Stimulated activated CD4-positive, alpha-beta T cell treated with anti-CD3 and anti-CD28 coated beads, TNF-alpha, amount 100 ng/mL, for 1 hour (primary cell): ENCODE data around the gene JAKMIP1.

Experiments used
- DNase-seq, 3 donors: peaks; one replicate each; pipeline ENCODE4 v3.0.0-alpha.2; 2020; ENCODE audit warnings: low read depth in 3 of 3, low spot score in 1 of 3

The JAKMIP1 gene

DNA sequence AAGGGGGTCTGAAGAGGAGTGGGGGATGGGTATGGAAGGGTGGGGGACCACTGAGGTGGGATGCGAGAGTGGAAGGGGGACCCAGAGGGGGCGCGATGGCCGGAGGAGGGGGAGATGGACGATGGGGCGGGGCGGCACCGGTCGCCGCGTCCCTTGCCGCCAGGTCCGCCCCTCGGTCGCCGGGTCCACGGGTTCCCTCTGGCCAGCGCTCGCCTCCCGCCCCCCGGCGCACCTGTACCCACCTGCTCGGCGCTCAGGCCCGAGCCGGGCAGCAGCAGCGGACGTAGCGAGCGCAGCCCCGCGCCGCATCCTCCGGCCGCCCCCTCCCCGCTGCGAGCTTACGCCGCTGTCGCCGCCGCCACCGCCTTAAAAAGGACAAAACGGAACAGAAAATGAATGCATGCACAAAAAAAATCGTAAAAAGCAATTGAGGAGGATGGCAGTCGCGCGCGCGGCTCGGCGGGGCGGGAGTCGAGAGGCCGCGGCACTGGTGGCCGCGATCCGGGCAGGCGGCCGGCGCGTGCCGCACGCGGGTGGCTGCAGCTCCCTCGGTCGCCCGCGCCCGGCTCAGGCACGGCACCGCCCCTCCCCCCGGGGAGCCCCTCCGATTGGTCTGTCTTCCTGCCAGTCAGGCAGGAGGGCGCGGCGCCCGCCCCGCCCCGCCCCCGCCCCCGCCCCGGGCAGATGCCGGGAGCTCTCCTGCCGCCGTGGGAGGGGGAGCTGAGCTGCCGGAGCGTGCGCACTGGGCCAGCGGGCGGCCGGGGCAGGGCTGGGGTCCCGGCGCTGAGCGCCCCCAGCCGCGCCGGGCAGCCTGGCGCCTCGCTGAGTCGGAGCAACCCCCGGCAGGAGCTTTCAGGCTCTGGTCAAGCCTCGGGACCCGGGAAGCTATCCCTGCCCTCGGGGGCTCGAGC is at the start of gene JAKMIP1:
Gene JAKMIP1, minus strand, starts transcription at position 539 of the 911 bp plus-strand sequence. CDS start 87,699 bp downstream, outside the sequence.
- DNase-seq, result peak; percentile 65 to 79 (median 70)

DNA sequence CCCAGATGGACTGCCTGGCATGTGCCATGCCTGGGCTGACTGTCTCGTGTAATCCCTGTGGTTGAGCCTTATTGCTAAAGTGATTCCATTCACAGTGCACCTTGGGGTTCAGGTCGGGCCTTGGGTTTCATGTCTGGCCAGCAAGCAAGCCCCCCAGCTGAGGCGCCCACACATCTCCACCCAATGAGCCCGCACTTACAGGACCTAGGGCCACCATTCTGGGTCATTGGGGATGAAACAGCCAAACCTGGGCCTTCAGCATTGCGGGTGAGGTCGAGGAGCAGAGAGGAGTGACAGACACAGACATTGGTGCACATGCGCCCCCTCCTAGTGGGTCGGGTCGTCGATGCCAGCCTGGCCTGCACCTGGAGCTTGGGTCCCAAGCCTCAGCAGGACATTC is 48.0 kb upstream of the JAKMIP1 start:
- DNase-seq, result no peak

DNA sequence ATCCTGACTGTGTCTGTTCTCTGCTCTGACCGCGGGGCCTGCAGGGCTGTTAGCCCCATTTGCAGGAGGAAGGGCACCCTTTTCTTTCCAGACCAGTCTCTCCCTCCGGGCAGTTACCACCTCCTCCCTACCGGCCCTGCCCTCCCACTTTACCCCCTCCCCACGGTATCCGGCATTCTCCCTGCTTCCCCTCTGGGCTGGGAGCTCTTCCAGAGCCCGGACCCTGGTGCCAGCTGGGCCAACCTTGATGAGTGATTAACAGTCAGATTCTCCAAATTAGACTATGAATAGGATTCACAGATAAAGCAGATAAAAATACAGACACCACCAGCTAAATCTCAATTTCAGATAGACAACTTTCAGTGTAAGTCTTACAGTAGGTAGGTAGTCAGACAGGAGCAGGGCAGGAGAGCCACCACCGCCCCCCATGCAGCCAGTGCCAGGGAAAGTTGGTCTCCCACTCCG is 45.9 kb upstream of the JAKMIP1 start:
- DNase-seq, result no peak

DNA sequence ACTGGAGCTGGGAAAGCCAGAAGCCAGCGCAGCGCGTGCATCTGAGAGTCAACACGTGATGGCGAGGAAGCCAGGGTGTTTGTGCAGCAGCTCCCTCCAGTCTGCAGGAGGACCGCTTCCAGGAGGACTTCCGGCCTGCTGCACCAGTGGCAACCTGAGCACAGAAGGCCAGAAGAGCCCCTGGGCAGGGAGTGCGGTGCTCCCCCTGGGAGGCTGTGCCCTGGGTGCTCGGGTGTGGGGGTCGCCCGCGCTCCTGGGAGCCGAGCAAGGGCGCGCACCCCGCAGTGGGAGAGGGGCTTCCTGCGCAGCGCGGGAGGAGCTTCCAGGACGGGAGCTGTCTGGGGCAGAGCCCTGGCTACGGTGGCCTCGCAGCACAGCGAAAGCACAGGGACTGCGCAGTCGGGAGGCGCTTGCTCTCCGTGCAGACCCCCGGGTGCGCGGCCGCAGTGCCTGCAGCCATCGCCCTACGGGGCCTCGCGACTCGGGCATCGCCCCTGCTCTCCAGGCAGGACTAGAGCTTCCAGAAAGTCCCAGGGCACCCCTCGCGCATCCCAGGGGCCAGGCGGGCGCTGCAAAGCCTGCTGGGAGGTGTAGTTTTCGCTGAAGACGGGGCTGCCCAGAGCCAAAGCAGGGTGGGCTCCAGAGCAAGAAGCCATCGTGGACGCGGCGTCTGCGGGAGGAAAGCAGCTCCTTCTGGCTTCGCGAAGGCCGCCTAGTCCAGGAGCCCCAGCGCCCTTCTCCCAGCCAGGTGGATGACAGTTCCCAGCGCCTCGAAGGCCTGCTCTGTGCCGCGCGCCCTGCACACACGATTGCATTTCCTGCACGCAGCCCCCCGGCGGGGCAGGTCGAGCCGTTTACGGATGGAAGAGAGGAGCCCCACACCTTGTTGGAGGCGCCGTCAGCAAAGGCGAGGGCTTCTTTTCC is 45.2 kb upstream of the JAKMIP1 start:
- DNase-seq, result no peak

DNA sequence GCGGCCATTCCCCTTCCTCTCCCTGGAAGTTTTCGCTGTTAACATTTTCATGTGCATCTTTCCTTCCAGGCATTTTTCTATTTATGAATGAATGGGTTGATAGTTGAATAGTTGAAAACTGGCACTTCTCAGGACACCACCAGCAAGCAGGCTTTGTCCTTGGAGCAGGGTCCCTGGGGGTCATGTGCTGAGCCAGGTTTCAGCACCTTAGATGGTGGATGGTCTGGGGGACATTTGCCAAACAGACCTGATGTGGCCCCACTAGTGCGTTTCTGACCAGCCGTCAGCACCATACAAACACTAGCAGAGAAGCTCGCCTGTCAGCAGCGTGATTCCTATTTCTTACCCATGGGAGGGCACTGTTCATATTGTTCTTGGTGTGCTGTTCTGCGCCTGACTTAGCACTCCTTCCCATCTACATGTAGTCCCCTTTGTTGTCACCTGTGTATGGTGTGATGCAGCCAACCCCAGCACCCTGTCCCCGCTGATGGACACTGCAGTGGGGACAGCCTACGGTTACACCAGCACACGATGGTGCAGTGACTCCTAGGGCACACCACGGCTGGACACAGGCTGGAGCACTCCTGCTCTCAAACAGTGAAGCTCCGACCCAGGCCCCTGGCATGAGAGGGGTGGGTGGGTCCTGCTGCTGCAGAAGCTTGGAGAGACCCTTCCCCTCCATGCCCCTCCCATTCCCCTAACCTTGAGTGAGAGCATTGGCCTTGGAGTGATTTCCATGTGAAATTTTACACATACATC is 42.1 kb upstream of the JAKMIP1 start:
- DNase-seq, result no peak

DNA sequence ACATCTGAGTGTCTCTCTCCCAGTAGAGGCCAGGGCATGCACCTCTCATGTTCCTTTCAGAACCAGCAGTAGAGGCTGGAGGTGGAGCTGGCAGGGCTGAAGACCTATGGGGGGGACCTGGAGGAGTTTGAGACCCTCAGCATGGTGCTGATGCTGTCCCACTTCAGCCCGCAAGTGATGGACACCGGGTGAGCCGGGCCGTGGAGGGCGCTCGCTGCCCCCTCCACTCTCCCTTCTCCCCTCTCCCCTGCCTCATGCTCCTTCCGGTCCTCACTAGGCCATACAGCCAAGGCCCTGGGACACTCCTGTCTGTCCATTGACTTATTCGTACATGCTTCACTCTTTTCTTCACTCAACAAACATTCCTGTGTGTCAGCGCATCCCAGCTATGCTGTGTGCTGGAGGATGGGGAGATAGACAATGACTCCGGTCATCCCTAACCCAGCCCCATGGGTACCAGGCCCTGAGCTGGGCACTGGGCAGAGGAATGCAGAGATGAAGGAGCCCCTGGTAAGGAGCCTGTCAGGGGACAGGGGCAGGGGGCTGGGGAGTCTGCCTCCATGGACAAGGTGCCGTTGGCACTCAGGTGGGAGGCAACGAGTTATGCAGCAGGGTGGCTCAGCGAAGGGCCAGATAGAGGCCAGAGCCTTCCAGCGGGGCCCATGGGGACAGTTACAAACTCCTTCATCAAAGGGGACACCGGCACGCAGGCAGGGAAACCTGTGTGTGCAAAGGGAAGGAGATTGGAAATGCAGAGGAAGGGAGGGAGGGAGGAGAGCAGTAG is 40.9 kb upstream of the JAKMIP1 start:
- DNase-seq, result no peak

DNA sequence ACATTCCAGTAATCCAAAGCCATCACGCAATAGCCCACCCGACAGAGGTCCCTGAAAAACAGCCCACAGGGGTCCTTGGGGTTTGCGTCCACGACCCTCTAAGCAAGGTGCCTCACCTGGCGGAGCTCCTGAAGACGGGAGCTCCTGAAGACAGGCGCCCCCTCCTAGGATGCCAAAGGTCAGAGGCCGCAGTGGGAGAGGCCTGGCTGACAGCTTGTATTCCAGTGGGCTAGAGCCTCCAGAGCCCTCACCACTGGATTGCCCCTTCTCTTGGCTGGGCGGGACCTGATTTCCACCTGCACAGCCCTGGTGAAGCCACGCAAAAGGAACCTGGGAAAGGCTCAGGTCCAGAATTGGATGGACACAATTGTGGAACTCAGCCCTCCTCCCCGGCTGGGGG is 39.6 kb upstream of the JAKMIP1 start:
- no peak for DNase-seq

DNA sequence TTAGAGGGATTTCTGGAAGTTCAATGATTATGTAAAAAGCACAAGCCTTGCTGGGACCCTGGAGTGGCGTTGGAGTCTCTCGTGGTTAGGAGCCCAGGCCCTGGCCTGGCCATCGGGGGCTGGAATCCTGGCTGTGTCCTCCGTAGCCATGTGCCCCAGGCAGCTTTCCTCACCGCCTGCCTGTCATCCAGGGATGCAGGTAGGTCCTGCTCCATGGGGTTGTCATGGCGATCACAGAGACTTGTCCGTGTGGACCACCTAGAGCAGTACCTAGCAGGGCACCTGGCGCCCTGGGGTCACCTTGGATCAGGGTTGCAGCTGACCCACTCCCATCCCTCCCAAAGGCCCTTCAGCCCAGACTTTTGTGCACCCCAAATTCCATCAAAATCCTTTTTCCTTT is 39.1 kb upstream of the JAKMIP1 start:
- DNase-seq, result no peak

DNA sequence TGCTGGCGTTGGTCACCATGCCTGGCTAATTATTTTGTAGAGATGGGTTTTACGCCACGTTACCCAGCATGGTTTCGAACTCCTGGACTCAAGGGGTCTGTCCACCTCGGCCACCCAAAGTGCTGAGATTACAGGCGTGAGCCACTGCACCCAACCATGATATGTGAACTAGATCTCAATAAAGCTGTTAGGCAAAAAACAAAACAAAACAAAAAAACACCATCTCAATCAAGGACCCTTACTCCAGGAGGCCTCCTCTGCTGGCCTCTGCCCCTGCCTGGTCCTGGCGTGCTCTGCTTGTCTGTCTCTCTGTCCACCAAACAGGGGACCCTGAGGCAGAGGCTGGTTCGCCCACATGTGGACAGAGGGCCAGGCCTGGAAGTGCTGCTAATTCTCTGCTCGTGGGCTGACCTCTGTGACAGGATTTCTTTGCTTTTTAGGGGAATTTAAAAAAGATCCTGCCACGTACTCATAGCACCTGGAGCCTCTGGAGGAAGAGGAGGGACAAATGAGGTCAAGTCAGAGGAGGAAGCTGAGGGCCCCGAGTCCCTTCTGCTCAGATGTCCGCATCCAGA is 36.6 kb upstream of the JAKMIP1 start:
- no peak for DNase-seq

DNA sequence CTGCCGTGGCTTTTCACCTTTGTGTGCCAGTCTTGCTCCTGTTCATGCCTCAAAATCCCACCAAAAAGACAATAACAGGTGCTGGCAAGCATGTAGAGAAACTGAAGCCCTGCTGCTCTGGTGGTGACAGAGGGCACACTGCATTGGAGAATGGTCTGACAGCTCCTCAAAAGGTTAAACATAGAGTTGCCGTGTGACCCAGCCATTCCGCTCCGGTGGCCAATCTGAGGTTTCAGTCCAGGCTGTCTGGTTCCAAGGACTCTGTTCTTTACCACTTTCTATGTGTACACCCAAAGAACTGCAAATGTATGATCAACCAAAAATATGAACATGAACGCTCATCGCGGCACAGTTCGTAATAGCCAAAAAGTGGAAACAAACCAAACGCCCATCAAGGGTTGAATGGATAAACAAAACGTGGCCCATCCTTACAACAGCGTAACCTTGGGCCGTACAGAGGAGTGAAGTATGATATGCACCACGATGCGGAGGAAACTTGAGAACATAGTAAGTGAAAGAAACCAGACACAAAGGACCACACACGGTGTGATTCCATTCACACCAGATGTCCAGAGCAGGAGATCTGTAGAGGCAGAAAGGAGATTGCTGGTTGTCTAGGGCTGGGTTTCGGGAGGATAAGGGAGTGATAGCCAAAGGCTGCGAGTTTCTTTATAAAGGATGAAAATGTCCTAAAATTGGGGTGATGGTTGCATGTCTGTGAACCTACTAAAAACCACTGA is 35.7 kb upstream of the JAKMIP1 start:
- no peak for DNase-seq

DNA sequence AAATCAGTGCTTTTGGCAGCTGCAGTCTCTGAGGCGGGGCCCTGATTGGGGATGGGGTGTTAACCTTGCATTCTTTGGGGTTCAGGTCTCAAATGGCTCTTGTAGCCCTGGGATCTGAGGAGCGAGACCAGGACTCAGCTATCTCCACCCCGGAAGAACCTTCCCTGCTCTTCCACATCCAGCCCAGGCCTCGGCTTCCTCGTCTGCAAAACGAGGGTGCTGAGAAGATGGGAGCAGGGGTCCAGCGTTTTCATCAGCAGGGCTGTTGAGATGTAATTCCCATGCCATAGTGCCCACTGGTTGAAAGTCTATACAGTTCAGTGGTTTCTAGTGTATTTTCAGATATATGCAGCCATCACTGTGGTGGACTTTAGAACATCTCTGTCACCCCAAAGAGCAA is 34.7 kb upstream of the JAKMIP1 start:
- no peak for DNase-seq

DNA sequence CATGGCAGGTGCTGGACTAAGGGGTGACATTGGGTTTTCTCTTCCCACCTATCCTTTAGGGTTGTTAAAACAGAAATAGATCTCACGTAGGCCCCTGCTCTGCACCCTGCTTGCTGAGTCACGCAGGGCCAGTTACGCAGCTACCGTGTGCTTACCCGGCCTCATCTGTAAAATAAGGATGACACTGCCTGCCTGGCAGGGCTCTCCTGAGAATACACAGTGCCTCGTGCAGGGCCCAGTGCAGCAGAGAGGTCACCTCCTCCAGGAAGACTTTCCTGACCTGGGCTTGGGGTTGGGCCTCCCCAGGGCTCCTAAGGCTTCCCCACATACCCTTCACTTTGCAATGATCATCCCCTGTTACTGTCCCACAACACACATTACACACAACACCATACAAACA is 33.6 kb upstream of the JAKMIP1 start:
- no peak for DNase-seq

DNA sequence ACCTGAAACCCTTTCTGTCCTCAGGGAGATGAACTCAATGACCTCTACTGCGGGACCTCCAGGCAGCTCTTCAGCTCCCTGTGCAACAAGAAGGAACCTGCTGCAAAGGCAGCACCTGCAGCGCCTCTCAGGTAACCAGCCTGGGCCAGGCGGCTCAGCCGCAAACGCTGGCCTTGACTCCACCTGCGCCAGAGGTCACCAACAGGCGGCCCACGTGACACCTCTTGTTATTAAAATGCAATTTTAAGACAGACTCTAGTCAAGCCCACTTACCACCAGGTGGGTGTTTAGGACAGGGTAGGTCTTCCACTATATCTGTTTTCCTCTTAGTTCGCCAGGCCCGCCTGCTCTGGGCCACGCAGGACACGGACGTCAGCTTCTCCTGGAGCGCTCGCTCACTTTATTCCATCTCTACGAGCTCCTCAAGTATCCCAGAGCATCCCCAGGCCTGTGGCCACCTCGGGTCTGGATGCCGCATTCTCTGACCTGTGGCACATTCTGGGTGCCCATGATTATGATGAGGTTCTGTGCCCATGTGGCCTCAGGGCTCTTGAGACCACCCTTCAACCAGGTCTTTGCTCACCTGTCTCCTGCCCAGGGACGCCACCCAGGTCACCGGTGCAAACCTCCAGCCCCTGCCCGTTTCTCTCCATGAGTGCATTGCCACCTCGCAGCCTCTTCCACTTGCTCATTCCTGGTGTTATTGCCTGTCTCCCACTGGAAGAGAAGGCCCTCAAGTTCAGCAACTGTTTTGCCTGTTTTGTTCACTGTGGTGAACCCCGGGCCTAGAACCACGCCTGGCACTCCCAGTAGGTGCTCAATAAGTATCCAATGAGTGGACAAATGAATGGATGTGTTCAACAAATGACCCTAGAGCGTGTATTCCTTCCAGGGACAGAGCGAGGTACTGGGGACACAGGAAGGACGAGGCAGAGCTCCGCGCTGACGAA is 32.8 kb upstream of the JAKMIP1 start:
- no peak for DNase-seq

DNA sequence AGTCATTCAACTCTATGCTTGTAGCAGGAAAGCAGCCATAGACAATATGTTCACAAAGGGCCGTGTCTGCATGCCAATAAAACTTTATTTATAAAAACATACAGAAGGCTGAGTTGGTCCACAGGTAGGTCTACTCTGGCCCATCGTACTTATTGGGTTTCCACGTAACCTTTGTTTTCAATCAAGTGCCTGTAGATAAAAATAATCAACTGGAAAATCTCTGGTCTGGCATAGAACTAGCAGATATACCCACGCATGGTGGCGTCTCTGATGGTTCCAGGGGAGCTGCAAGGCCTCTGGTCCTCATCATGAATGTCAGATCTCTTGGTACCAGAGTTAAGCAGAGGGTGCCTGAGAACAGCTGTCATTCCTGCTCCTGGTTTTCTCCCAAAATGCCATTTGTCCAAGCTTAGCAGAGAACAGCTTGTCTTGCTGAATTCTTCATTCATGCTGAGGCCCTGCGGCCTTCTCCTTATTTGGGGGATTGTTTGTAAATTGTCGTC is 31.4 kb upstream of the JAKMIP1 start:
- DNase-seq, result no peak

DNA sequence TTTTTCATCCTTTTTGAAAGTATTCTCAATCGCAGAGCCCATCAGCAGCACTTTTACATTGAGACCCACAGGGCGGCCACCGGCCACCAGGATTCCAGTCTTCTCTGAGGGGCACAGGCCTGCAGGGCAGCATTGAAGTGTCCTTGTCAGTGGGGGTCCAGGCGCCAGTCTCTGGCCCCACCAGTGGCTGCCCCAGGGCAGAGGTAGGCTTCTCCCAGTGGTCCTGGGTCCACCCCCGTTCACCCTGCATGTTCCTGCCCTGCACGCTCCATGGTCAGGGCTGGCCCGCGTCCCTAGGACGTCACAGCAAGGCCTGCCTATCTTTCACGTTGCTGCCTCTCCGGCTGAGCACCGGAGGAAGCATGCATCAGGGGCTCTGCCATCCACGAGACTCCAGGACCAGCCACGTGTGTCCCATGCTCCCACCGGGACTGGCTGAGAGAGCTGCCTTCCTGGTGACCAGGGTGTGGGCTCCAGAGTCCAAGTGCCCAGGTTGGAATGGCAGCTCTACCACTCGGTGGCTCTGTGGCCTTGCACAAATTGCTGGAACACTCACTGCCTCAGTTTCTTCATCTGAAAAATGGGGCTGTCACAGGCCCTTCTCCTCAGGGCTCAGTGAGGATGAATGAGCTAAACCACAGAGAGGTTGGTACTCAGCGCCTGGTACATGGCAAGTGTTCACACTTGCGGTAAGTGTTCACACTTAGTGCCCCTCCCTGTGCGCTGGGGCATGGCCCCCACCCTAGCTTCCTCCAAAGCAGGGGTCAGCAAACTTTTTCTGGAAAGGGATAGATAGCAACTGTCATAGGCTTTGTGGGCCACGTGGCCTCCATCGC is 30.7 kb upstream of the JAKMIP1 start:
- DNase-seq, result no peak

DNA sequence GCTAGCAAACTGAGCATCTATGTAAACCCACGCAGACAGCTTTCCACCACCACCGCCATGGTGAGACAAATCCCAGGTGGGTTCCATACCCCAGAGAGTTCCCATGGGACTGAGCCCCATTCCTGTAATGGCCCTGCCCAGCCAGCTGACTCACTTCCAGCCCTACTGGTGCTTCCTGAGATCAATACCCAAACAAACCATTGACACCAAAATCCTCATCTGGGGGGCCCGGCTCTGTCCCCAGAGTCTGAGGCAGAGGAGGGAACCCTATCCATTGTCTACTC is 30.1 kb upstream of the JAKMIP1 start:
- DNase-seq, result no peak
